ENCODE data around the gene RABEP2. TPM values are rescaled to one million over a fixed set of nuclear protein-coding genes. Genes with fewer than 3 reads are reported as not detected.

The RABEP2 gene
- total and polyA plus RNA-seq, 2 donors (not counting 1 experiment from before 2014, with no cell fraction given) = 5.9 to 22.6 TPM

DNA sequence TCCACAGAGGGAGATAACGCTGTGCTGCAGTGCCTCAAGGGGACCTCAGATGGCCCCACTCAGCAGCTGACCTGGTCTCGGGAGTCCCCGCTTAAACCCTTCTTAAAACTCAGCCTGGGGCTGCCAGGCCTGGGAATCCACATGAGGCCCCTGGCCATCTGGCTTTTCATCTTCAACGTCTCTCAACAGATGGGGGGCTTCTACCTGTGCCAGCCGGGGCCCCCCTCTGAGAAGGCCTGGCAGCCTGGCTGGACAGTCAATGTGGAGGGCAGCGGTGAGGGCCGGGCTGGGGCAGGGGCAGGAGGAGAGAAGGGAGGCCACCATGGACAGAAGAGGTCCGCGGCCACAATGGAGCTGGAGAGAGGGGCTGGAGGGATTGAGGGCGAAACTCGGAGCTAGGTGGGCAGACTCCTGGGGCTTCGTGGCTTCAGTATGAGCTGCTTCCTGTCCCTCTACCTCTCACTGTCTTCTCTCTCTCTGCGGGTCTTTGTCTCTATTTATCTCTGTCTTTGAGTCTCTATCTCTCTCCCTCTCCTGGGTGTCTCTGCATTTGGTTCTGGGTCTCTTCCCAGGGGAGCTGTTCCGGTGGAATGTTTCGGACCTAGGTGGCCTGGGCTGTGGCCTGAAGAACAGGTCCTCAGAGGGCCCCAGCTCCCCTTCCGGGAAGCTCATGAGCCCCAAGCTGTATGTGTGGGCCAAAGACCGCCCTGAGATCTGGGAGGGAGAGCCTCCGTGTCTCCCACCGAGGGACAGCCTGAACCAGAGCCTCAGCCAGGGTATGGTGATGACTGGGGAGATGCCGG is 7.5 kb upstream of the RABEP2 start:
- no peaks in the 10 kb centered on the region for H3K36me3 ChIP-seq (ENCODE audit: control insufficient read depth, insufficient read depth, low read length)
- no peaks in the 10 kb centered on the region for H3K4me1 ChIP-seq (ENCODE audit: control insufficient read depth, extremely low read depth, insufficient read depth, low read length)
- H3K27me3 ChIP-seq (ENCODE audit: control insufficient read depth, insufficient read depth, low read length) = no peaks in the 10 kb centered on the region
- H3K79me2 ChIP-seq (ENCODE audit: control insufficient read depth, insufficient read depth, low read length) = no peaks in the 10 kb centered on the region
- no peaks in the 10 kb centered on the region for H4K20me1 ChIP-seq (ENCODE audit: control insufficient read depth, extremely low read depth, insufficient read depth, low read length)
- DNase-seq (ENCODE audit: low read depth in 2 of 2) = no peak
- H3K9ac ChIP-seq (ENCODE audit: insufficient read depth, low read length) = no peak overlapping the region
- TF ChIP-seq CTCF (conservative IDR thresholded peaks at IDR 0.05 in 1 of 2, IDR thresholded peaks at IDR 0.05 in 1 of 2; ENCODE audit: low read depth in 1 of 2, low read length in 2 of 2) (no peak), EZH2 (IDR thresholded peaks at IDR 0.05; ENCODE audit: low read length, missing control alignments) (no peak)
- no peaks in the 10 kb centered on the region for H3K9me3 ChIP-seq (ENCODE audit: control insufficient read depth, insufficient read depth, low read depth, low read length)
- H3K4me2 ChIP-seq (ENCODE audit: extremely low read depth, insufficient read depth, low read length) = no peak overlapping the region
- H2AFZ ChIP-seq (ENCODE audit: low read length) = no peak overlapping the region
- H3K27ac ChIP-seq (ENCODE audit: insufficient read depth, low read length) = no peak overlapping the region
- no peak overlapping the region for H3K4me3 ChIP-seq (replicated peaks in 1 of 4; ENCODE audit: control extremely low read depth in 1 of 4, insufficient read depth in 1 of 4, low read depth in 3 of 4, low read length in 4 of 4)

GRCh38 chr16:28931801-28932225 is 6.8 kb upstream of the RABEP2 start, which contains the start of gene CD19:
Gene CD19 (plus strand): TSS chr16:28931971. CDS start chr16:28932001, 30 bp downstream.
- Histone ChIP-seq H3K27me3 (ENCODE audit: control insufficient read depth, insufficient read depth, low read length) (no peaks in the 10 kb centered on the region), H3K9ac (ENCODE audit: insufficient read depth, low read length) (no peak within 1 kb of the TSS), H3K36me3 (ENCODE audit: control insufficient read depth, insufficient read depth, low read length) (no peaks in the 10 kb centered on the region), H3K4me2 (ENCODE audit: extremely low read depth, insufficient read depth, low read length) (no peak within 1 kb of the TSS), H3K27ac (ENCODE audit: insufficient read depth, low read length) (no peak within 1 kb of the TSS), H3K4me3 (replicated peaks in 1 of 4; ENCODE audit: control extremely low read depth in 1 of 4, insufficient read depth in 1 of 4, low read depth in 3 of 4, low read length in 4 of 4) (no peak within 1 kb of the TSS), H3K4me1 (ENCODE audit: control insufficient read depth, extremely low read depth, insufficient read depth, low read length) (no peaks in the 10 kb centered on the region), H2AFZ (ENCODE audit: low read length) (no peak within 1 kb of the TSS), H3K9me3 (ENCODE audit: control insufficient read depth, insufficient read depth, low read depth, low read length) (no peaks in the 10 kb centered on the region), H3K79me2 (ENCODE audit: control insufficient read depth, insufficient read depth, low read length) (no peaks in the 10 kb centered on the region), H4K20me1 (ENCODE audit: control insufficient read depth, extremely low read depth, insufficient read depth, low read length) (no peaks in the 10 kb centered on the region)
- TF ChIP-seq EZH2 (IDR thresholded peaks at IDR 0.05; ENCODE audit: low read length, missing control alignments) = no peak
- DNase-seq (ENCODE audit: low read depth in 2 of 2) = no peak

GRCh38 chr16:28930652-28931051 is 5.6 kb upstream of the RABEP2 start:
- no peaks in the 10 kb centered on the region for H3K79me2 ChIP-seq (ENCODE audit: control insufficient read depth, insufficient read depth, low read length)
- H3K4me1 ChIP-seq (ENCODE audit: control insufficient read depth, extremely low read depth, insufficient read depth, low read length) = no peaks in the 10 kb centered on the region
- H3K27me3 ChIP-seq (ENCODE audit: control insufficient read depth, insufficient read depth, low read length) = no peaks in the 10 kb centered on the region
- TF ChIP-seq EZH2 (IDR thresholded peaks at IDR 0.05; ENCODE audit: low read length, missing control alignments) (no peak), CTCF (conservative IDR thresholded peaks at IDR 0.05 in 1 of 2, IDR thresholded peaks at IDR 0.05 in 1 of 2; ENCODE audit: low read depth in 1 of 2, low read length in 2 of 2) (no peak)
- no peak overlapping the region for H3K4me3 ChIP-seq (replicated peaks in 1 of 4; ENCODE audit: control extremely low read depth in 1 of 4, insufficient read depth in 1 of 4, low read depth in 3 of 4, low read length in 4 of 4)
- no peaks in the 10 kb centered on the region for H3K36me3 ChIP-seq (ENCODE audit: control insufficient read depth, insufficient read depth, low read length)
- H3K9ac ChIP-seq (ENCODE audit: insufficient read depth, low read length) = no peak overlapping the region
- H2AFZ ChIP-seq (ENCODE audit: low read length) = no peak overlapping the region
- no peak overlapping the region for H3K27ac ChIP-seq (ENCODE audit: insufficient read depth, low read length)
- no peaks in the 10 kb centered on the region for H3K9me3 ChIP-seq (ENCODE audit: control insufficient read depth, insufficient read depth, low read depth, low read length)
- H3K4me2 ChIP-seq (ENCODE audit: extremely low read depth, insufficient read depth, low read length) = no peak overlapping the region
- H4K20me1 ChIP-seq (ENCODE audit: control insufficient read depth, extremely low read depth, insufficient read depth, low read length) = no peaks in the 10 kb centered on the region
- DNase-seq (ENCODE audit: low read depth in 2 of 2) = no peak
